Transverse colon (tissue), 4 donors: ENCODE measurements around the gene VSX1. TPM values are rescaled to one million over a fixed set of nuclear protein-coding genes. Genes with fewer than 3 reads are reported as not detected.

Experiments used
- DNase-seq: peaks from one replicate; pipeline ENCODE4 v3.0.0-alpha.2; 2019
- H3K27ac ChIP-seq, 4 donors: fragments of 200-600 bp; sonication (generic); 2 replicates each; pipeline ENCODE4 v1.5.1; 2016 to 2018; ENCODE audit warnings: inconsistent platforms in 4 of 4
- H3K27me3 ChIP-seq: fragments of 200-600 bp; sonication (generic); 2 replicates; pipeline ENCODE4 v1.5.1; 2017; ENCODE audit warnings: inconsistent platforms
- H3K36me3 ChIP-seq, 4 donors: fragments of 200-600 bp; sonication (generic); 2 replicates each; pipeline ENCODE4 v1.5.1; 2017 to 2019; ENCODE audit warnings: inconsistent platforms in 4 of 4
- H3K4me1 ChIP-seq, 4 donors: fragments of 200-600 bp; sonication (generic); 2 replicates each; pipeline ENCODE4 v1.5.1; 2017 to 2020; ENCODE audit warnings: inconsistent platforms in 4 of 4
- H3K4me3 ChIP-seq, 4 donors: fragments of 200-600 bp; sonication (generic); 1 replicate in 1 of 4; 2 replicates in 3 of 4; pipeline versions ENCODE4 v1.5.1 to v1.6.1; 2017 to 2019; ENCODE audit warnings: inconsistent platforms in 4 of 4
- H3K9me3 ChIP-seq, 2 donors: fragments of 200-600 bp; sonication (generic); 2 replicates each; pipeline ENCODE4 v1.5.1; 2017 to 2019; ENCODE audit warnings: inconsistent platforms in 2 of 2
- CTCF ChIP-seq, 5 experiments: fragments of 200-600 bp in 3 of 5; fragments of 450-650 bp in 2 of 5; sonication (generic) in 3 of 5; IDR thresholded peaks; 1 replicate in 2 of 5; 2 replicates in 3 of 5; pipeline ENCODE4 v1.5.1; 2016 to 2017; ENCODE audit warnings: antibody characterized with exemption in 5 of 5, inconsistent platforms in 3 of 5, mild to moderate bottlenecking in 2 of 5, moderate library complexity in 1 of 5
- EP300 ChIP-seq: sonication (generic); formaldehyde crosslinking; IDR thresholded peaks from one replicate; pipeline ENCODE4 v1.6.1; 2017; ENCODE audit warnings: antibody characterized with exemption, low read depth
- POLR2A ChIP-seq: fragments of 450-650 bp; IDR thresholded peaks from one replicate; pipeline ENCODE4 v1.6.1; 2016; ENCODE audit warnings: antibody characterized with exemption, mild to moderate bottlenecking, moderate library complexity
- POLR2AphosphoS5 ChIP-seq, 3 donors: sonication (generic); formaldehyde crosslinking; IDR thresholded peaks; one replicate each; pipeline ENCODE4 v1.6.1; 2016; ENCODE audit warnings: antibody characterized with exemption in 3 of 3
- WGBS, 2 donors: methylation state at CpG; one replicate each; pipeline ENCODE4 v1.1.5; 2018; ENCODE audit warnings: low coverage in 1 of 2; 5-methylcytosine and 5-hydroxymethylcytosine counted together
- in situ Hi-C, 4 donors: fragments of 200-750 bp; cut with MboI; loops; one replicate each; pipeline versions ENCODE4 v1.15.0 to v1.15.1; 2017; ENCODE audit warnings: low sequenced_read_pairs in 3 of 4, low pct_ligation_motif_present in 1 of 4, low pct_unique_long_range_greater_than_20kb in 1 of 4
- intact Hi-C: fragments of 100-400 bp; cut with DNase I; formaldehyde crosslinking; loops from one replicate; pipeline ENCODE4 v1.15.1; 2023; ENCODE audit warnings: low total_unique reads
- total RNA-seq, 4 donors: library from RNA; depleted of rRNA; stranded (reverse); fragments of >200 nt; gene quantifications; one replicate each; pipeline ENCODE4 v1.1.0, GENCODE V29; 2016

The VSX1 gene
- total RNA-seq, 4 donors from 2014 or later = 0.16 TPM; not detected in 3

- TF ChIP-seq CTCF (IDR thresholded peaks at IDR 0.05) (no peak), EP300 (no peak), POLR2A (no peak), POLR2AphosphoS5 (IDR thresholded peaks at IDR 0.05) (no peak)
- no peaks in the 10 kb centered on the region for H3K36me3 ChIP-seq
- no peak overlapping the region for H3K4me3 ChIP-seq
- peaks cover 5% of the 10 kb centered on the region for H3K27me3 ChIP-seq
- no peak overlapping the region for H3K27ac ChIP-seq
- intact Hi-C loops = no loop called here
- no peak for DNase-seq
- H3K4me1 ChIP-seq = peaks cover 2 to 11% (median 3%) of the 10 kb centered on the region in 4 donors
- 78 to 100% methylated on average over 2 to 3 of the region's 3 CpGs for WGBS, 2 donors
- no peaks in the 10 kb centered on the region for H3K9me3 ChIP-seq
- in situ Hi-C loops = no loop called here
Measured at GRCh38 chr20:25120457-25120856, 38.5 kb upstream of the VSX1 start.

GRCh38 chr20:25118529-25118928, 36.6 kb upstream of the VSX1 start:
- Histone ChIP-seq H3K27me3 (peaks cover 17% of the 10 kb centered on the region), H3K4me1 (peaks cover 3 to 20% (median 6%) of the 10 kb centered on the region in 4 donors), H3K36me3 (no peaks in the 10 kb centered on the region), H3K9me3 (no peaks in the 10 kb centered on the region), H3K27ac (no peak overlapping the region), H3K4me3 (no peak overlapping the region)
- no peak for DNase-seq
- no peak for TF ChIP-seq POLR2A
- TF ChIP-seq CTCF (IDR thresholded peaks at IDR 0.05) = no peak
- no peak for TF ChIP-seq POLR2AphosphoS5 (IDR thresholded peaks at IDR 0.05)
- no peak for TF ChIP-seq EP300
- 86 to 91% methylated on average over 6 to 7 of the region's 7 CpGs for WGBS, 2 donors
- intact Hi-C loops = no loop called here
- in situ Hi-C loops = no loop called here

GRCh38 chr20:25117990-25118389, 36.0 kb upstream of the VSX1 start:
- 61 to 67% methylated on average over 3 to 4 of the region's 4 CpGs for WGBS, 2 donors
- peaks cover 17% of the 10 kb centered on the region for H3K27me3 ChIP-seq
- intact Hi-C loops (no loop called here), in situ Hi-C loops (no loop called here)
- no peaks in the 10 kb centered on the region for H3K36me3 ChIP-seq
- H3K27ac ChIP-seq = no peak overlapping the region
- peaks cover 3 to 20% (median 6%) of the 10 kb centered on the region in 4 donors for H3K4me1 ChIP-seq
- TF ChIP-seq POLR2A (no peak), CTCF (IDR thresholded peaks at IDR 0.05) (no peak), EP300 (no peak), POLR2AphosphoS5 (IDR thresholded peaks at IDR 0.05) (no peak)
- DNase-seq = no peak
- H3K4me3 ChIP-seq = no peak overlapping the region
- no peaks in the 10 kb centered on the region for H3K9me3 ChIP-seq

- Histone ChIP-seq H3K4me1 (peaks cover 3 to 20% (median 6%) of the 10 kb centered on the region in 4 donors), H3K27me3 (peaks cover 17% of the 10 kb centered on the region), H3K36me3 (no peaks in the 10 kb centered on the region), H3K4me3 (no peak overlapping the region), H3K9me3 (no peaks in the 10 kb centered on the region), H3K27ac (no peak overlapping the region)
- intact Hi-C loops = no loop called here
- WGBS, 2 donors = 69 to 86% methylated on average over 5 to 14 of the region's 14 CpGs
- TF ChIP-seq POLR2A = no peak
- TF ChIP-seq CTCF (IDR thresholded peaks at IDR 0.05) = no peak
- no peak for DNase-seq
- in situ Hi-C loops = no loop called here
Measured at GRCh38 chr20:25116739-25117458, 35.0 kb upstream of the VSX1 start.
